RKO (cell line): ENCODE results near the gene OR4Q2.
A peak's percentile ranks its signal among the peaks of the same experiment; 100 is the strongest.
"Not testable (repeated sequence)": the region's sequence is repeated elsewhere in the genome, so short reads cannot be mapped to it uniquely, and the experiment has no call there.

Experiments used
- DNase-seq: peaks from one replicate; pipeline ENCODE4 v3.0.0-alpha.2; 2016; ENCODE audit warnings: low spot score

OR4Q2 gene

GRCh38 chr14:20001863-20002262 lies at the start of gene OR4Q2:
Gene OR4Q2 (plus strand): TSS chr14:20002163.
- no peak for DNase-seq

GRCh38 chr14:19969735-19970134 lies 32.2 kb upstream of the OR4Q2 start:
- DNase-seq, result not testable (repeated sequence)

- DNase-seq, result no peak
Observed at GRCh38 chr14:19974844-19975243, 27.1 kb upstream of the OR4Q2 start.

- DNase-seq, result no peak
Observed at GRCh38 chr14:19975291-19975690, 26.7 kb upstream of the OR4Q2 start, which contains the start of gene OR4K15. Gene OR4K15 (plus strand): TSS chr14:19975591. CDS start chr14:19975591, 0 bp downstream.

GRCh38 chr14:19993438-19993837 lies 8.5 kb upstream of the OR4Q2 start:
- no peak for DNase-seq

GRCh38 chr14:20002319-20002718 lies 356 bp downstream of the OR4Q2 start:
- peak; percentile 16 for DNase-seq

GRCh38 chr14:20008156-20008555 lies 6.2 kb downstream of the OR4Q2 start:
- no peak for DNase-seq

- no peak for DNase-seq
Observed at GRCh38 chr14:20019257-20019865, 17.4 kb downstream of the OR4Q2 start, which contains the start of gene OR4K14. Gene OR4K14 (minus strand): TSS chr14:20019307. CDS start chr14:20015193, 4,114 bp downstream.

GRCh38 chr14:20031058-20031457 lies 29.1 kb downstream of the OR4Q2 start:
- DNase-seq, result no peak

- DNase-seq, result no peak
Observed at GRCh38 chr14:20035449-20035848, 33.5 kb downstream of the OR4Q2 start.

GRCh38 chr14:20035938-20036337 lies 34.0 kb downstream of the OR4Q2 start, which contains the start of gene OR4K13:
Gene OR4K13 (minus strand): TSS chr14:20036038. CDS start chr14:20034758, 1,280 bp downstream.
- no peak for DNase-seq

- DNase-seq, result no peak
Observed at GRCh38 chr14:20044243-20044642, 42.3 kb downstream of the OR4Q2 start.

GRCh38 chr14:20048202-20048601 lies 46.2 kb downstream of the OR4Q2 start:
- DNase-seq, result no peak
